Right atrium auricular region (tissue), 2 donors: Measurements from ENCODE around the gene ZNF574. TPM values are rescaled to one million over a fixed set of nuclear protein-coding genes. Genes with fewer than 3 reads are reported as not detected.

Experiments
- DNase-seq: peaks from one replicate; pipeline ENCODE4 v3.0.0-alpha.2; 2019; ENCODE audit warnings: low spot score
- H3K27ac ChIP-seq, 2 donors: fragments of 200-600 bp; sonication (generic); 1 replicate in 1 of 2; 2 replicates in 1 of 2; pipeline ENCODE4 v1.5.1; 2016 to 2019
- H3K27me3 ChIP-seq, 2 donors: fragments of 200-600 bp; sonication (generic); one replicate each; pipeline versions ENCODE4 v1.5.1 to v1.6.0; 2017 to 2019
- H3K36me3 ChIP-seq: fragments of 200-600 bp; sonication (generic); one replicate; pipeline ENCODE4 v1.5.1; 2016
- H3K4me1 ChIP-seq, 2 donors: fragments of 200-600 bp; sonication (generic); one replicate each; pipeline versions ENCODE4 v1.5.1 to v1.6.0; 2017 to 2019
- H3K4me3 ChIP-seq, 2 donors: fragments of 200-600 bp; sonication (generic); 1 replicate in 1 of 2; 2 replicates in 1 of 2; pipeline ENCODE4 v1.5.1; 2017 to 2019; ENCODE audit warnings: mild to moderate bottlenecking in 1 of 2, moderate library complexity in 1 of 2
- H3K9me3 ChIP-seq, 2 donors: fragments of 200-600 bp; sonication (generic); one replicate each; pipeline ENCODE4 v1.5.1; 2019
- total RNA-seq, 2 donors: library from RNA; depleted of rRNA; stranded (reverse); fragments of >200 nt; gene quantifications; one replicate each; pipeline ENCODE4 v1.1.0, GENCODE V29; 2016
- TF ChIP-seq, protein P1 (sequence below), 2 donors: fragments of 200-600 bp; sonication (generic); IDR thresholded peaks; one replicate each; pipeline ENCODE4 v1.5.1; 2019; ENCODE audit warnings: antibody characterized with exemption in 2 of 2

Gene ZNF574
- total RNA-seq, 2 donors from 2014 or later: 8.1 to 13.6 TPM

DNA sequence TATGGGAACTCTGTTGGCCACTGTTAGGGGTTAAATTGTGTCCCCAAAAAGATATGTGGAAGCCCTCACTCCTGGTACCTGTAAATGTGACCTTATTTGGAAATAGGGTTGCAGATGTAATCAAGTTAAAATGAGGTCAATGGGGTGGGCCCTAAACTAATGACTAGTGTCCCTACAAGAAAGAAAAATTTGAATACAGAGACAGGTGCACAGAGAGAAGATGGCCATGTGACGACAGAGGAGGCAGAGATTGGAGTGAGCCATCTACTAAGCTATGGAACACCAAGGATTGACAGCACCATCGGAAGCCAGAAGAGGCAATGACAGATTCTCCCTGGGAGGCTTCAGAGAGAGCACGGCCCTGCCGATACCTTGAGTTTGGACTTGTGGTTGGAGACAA is 39.7 kb downstream of the ZNF574 start:
- TF ChIP-seq, protein P1, sequence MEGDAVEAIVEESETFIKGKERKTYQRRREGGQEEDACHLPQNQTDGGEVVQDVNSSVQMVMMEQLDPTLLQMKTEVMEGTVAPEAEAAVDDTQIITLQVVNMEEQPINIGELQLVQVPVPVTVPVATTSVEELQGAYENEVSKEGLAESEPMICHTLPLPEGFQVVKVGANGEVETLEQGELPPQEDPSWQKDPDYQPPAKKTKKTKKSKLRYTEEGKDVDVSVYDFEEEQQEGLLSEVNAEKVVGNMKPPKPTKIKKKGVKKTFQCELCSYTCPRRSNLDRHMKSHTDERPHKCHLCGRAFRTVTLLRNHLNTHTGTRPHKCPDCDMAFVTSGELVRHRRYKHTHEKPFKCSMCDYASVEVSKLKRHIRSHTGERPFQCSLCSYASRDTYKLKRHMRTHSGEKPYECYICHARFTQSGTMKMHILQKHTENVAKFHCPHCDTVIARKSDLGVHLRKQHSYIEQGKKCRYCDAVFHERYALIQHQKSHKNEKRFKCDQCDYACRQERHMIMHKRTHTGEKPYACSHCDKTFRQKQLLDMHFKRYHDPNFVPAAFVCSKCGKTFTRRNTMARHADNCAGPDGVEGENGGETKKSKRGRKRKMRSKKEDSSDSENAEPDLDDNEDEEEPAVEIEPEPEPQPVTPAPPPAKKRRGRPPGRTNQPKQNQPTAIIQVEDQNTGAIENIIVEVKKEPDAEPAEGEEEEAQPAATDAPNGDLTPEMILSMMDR (IDR thresholded peaks at IDR 0.05): no peak
- peaks cover 0 to 14% of the 10 kb centered on the region in 2 donors for H3K4me1 ChIP-seq
- H3K4me3 ChIP-seq: no peak overlapping the region
- no peak for DNase-seq
- H3K9me3 ChIP-seq: no peaks in the 10 kb centered on the region
- no peaks in the 10 kb centered on the region for H3K27me3 ChIP-seq
- H3K27ac ChIP-seq: no peak overlapping the region
- no peaks in the 10 kb centered on the region for H3K36me3 ChIP-seq

DNA sequence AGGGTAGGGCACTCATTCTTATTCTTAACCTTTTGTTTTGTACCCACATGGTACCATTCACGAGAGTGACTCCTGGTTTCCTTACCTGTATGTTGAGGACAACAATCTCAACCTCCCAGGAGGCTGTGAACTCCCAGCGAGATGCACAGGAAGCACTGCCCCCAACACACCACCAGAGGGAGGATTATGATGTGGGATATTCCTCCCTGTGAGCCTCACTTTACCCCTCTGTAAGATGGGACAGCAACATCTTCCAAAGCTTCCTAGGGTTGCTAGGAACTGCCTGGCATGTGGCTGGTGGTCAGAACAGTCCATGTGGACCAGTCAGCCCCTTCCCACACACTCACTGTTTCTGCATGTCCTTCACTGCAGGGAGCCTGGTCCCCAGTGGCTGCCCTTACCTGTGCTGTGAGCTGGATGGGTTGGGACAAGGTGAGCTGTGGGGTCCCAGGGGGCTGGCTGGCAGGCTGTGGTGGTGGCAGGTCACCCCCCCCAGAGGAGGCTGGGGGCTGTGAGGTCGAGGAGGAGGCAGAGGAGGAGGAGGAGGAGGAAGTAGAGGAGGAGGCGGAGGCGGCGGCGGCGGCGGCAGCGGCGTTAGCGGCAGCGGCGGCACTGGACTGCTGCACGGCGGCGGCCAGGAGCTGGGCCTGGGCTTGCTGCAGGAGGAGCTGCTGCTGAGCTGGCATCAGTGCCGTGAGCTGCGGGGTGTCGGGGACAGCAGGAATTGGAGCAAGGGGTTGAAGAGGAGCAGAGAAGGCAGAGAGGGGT is 40.5 kb downstream of the ZNF574 start:
- H3K4me3 ChIP-seq: no peak overlapping the region
- peaks cover 0 to 15% of the 10 kb centered on the region in 2 donors for H3K4me1 ChIP-seq
- H3K27ac ChIP-seq: no peak overlapping the region
- H3K9me3 ChIP-seq: no peaks in the 10 kb centered on the region
- H3K36me3 ChIP-seq: no peaks in the 10 kb centered on the region
- H3K27me3 ChIP-seq: no peaks in the 10 kb centered on the region
- no peak for DNase-seq
- TF ChIP-seq, protein P1 (IDR thresholded peaks at IDR 0.05): no peak

DNA sequence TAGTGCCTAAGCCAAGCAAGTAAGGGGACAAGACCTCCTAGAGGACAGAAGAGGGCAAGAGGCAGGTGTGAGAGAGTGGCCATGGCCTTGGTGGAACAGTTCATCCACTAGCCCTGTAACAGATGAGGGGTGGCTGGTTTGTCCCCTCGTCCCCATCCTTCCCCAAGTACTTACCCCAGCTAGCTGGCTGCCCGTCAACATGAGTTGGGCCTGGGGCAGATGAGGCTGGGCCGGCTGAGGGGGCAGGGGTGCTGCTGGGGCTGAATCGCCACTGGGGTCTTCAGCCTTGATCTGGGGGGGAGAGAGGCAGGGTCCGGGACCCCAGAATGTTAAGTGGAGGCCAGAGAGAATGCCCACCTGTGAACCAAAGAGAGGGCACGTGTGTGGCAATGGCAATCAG is 41.1 kb downstream of the ZNF574 start:
- no peak for DNase-seq
- Histone ChIP-seq H3K9me3 (no peaks in the 10 kb centered on the region), H3K27me3 (no peaks in the 10 kb centered on the region), H3K4me3 (no peak overlapping the region), H3K27ac (no peak overlapping the region), H3K36me3 (no peaks in the 10 kb centered on the region), H3K4me1 (peaks cover 0 to 19% of the 10 kb centered on the region in 2 donors)
- TF ChIP-seq, protein P1 (IDR thresholded peaks at IDR 0.05): no peak

DNA sequence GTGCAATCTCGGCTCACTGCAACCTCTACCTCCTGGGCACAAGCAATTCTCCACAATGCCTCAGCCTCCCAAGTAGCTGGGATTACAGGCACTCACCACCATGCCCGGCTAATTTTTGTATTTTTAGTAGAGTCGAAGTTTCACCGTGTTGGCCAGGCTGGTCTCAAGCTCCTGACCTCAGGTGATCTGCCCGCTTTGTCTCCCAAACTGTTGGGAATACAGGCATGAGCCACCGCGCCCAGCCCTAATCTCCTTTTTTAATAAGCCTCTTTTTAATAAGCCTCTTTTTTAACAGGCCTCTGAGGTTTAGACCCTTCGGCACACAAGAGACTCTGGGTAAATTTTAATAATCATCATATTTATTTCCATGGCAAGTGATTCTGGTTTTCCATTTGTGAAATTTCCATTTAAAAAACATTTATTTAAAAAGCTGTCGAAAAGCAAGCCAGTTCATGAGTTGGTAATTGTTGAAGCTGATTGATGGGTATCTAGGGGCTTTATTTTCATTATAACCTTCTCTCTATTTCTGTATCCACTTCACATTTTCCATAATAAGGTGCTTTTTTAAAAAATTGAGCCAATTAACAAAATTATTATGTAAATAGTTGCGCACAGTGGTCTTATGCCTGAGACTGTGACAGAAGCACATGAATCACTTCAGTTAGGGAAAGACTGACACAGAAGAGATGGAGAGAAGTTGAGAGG is 44.5 kb downstream of the ZNF574 start:
- Histone ChIP-seq H3K36me3 (no peaks in the 10 kb centered on the region), H3K4me3 (no peak overlapping the region), H3K4me1 (peaks cover 0 to 5% of the 10 kb centered on the region in 2 donors), H3K9me3 (no peaks in the 10 kb centered on the region), H3K27ac (no peak overlapping the region), H3K27me3 (peaks cover 0 to 4% of the 10 kb centered on the region in 2 donors)
- DNase-seq: no peak
- TF ChIP-seq, protein P1 (IDR thresholded peaks at IDR 0.05): no peak

DNA sequence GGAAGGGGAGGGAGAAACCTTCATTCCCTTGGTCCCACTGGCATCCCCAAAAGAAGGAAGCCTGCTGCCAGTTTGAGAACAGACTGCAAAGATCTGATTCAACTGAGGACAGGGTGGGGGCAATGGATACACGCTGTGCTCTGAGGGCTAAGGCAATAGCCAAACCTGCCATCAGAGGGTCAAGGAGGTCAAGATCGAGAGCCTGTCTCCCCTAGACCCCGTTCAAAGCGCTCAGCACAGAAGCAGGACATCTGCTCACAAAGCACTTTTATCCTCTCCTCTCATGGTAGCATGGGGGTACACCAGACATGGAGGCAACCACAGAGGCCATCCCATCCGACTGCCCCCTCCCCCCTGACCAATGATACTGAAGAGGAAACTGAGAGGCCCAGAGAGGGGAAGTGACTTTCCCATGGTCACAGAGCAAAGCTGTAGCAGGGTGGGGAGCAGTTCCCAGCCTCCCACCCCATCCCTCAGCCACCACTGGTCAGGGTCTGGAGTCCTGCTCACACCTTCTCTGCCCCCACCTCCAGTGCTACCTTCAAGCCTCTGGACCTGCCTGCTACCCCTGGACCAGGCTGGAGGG is 45.2 kb downstream of the ZNF574 start:
- Histone ChIP-seq H3K27me3 (peaks cover 0 to 4% of the 10 kb centered on the region in 2 donors), H3K36me3 (no peaks in the 10 kb centered on the region), H3K27ac (no peak overlapping the region), H3K9me3 (no peaks in the 10 kb centered on the region), H3K4me3 (no peak overlapping the region), H3K4me1 (peaks cover 0 to 5% of the 10 kb centered on the region in 2 donors)
- DNase-seq: no peak
- TF ChIP-seq, protein P1 (IDR thresholded peaks at IDR 0.05): no peak
